GM21360 (cell line): ENCODE results near the gene ANKMY1.

Experiments used
- ATAC-seq: cut with Tn5 transposase; IDR thresholded peaks from one replicate; pipeline ENCODE4 v1.9.1; 2021; ENCODE audit warnings: mild to moderate bottlenecking, moderate library complexity; ENCODE audit not compliant: unreplicated experiment

Gene ANKMY1

DNA sequence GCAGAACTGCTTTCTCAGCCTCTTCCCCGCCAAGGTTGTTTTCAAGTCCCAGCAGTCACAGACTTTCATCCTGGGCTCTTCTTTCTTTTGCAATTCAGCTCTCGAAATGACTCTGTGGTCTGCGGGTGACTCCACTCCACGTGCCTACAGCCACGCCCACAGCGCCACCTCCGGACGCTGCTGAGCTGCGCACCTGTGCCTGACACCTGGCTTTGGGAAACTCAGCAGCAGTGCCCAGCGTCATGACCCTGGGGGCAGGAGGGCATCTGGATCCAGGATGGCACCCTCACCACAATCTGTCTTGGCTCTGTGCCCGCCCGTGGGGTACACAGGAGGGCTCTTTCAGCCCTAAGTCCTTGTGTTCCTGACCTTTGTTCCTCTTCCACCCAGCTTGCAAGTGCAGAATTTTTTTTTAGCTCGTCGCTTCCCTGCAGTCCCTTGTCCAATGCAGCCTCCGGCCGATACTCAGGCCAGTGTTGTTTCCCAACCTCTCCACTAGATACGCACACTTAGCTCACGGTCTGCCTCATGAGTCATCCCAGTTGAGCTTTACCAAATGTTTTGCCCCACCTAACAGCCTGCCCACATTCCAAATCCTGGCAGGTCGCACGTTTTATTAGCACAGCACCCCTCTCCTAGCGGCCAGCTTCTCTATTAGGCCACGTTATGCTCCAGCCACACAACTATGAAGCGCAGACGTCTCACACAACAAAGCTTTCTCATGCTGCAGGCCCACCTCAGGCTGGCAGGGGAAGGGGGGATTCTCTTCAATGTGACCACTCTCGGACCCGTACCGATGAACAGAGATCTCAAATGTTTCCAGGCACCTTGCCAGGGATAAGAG is 22.2 kb upstream of the ANKMY1 start:
- no peak for ATAC-seq

- ATAC-seq: no peak
Measured at GRCh38 chr2:240579071-240579762, 21.4 kb upstream of the ANKMY1 start.

- no peak for ATAC-seq
Measured at GRCh38 chr2:240578488-240578887, 20.7 kb upstream of the ANKMY1 start.

DNA sequence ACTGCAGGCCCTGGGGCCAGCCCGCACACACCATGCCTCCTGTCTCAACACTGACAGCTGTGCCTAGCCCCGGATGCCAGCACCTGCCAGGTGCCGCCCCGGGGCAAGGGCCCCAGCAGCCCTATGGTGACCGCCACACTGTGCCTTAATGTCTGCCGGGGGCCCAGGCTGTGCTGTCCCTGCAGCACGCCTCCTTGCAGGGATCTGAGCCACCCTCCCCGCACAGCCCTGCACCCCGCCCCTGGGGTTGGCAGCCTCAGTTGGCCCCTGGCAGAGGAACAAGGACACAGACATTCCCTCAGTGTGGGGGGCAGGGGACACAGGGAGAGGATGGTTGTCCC is 20.3 kb upstream of the ANKMY1 start:
- ATAC-seq: no peak

GRCh38 chr2:240577281-240578109 is 19.7 kb upstream of the ANKMY1 start:
- ATAC-seq: no peak

- no peak for ATAC-seq
Measured at GRCh38 chr2:240576436-240577205, 18.8 kb upstream of the ANKMY1 start.

GRCh38 chr2:240576036-240576435 is 18.2 kb upstream of the ANKMY1 start:
- ATAC-seq: no peak

DNA sequence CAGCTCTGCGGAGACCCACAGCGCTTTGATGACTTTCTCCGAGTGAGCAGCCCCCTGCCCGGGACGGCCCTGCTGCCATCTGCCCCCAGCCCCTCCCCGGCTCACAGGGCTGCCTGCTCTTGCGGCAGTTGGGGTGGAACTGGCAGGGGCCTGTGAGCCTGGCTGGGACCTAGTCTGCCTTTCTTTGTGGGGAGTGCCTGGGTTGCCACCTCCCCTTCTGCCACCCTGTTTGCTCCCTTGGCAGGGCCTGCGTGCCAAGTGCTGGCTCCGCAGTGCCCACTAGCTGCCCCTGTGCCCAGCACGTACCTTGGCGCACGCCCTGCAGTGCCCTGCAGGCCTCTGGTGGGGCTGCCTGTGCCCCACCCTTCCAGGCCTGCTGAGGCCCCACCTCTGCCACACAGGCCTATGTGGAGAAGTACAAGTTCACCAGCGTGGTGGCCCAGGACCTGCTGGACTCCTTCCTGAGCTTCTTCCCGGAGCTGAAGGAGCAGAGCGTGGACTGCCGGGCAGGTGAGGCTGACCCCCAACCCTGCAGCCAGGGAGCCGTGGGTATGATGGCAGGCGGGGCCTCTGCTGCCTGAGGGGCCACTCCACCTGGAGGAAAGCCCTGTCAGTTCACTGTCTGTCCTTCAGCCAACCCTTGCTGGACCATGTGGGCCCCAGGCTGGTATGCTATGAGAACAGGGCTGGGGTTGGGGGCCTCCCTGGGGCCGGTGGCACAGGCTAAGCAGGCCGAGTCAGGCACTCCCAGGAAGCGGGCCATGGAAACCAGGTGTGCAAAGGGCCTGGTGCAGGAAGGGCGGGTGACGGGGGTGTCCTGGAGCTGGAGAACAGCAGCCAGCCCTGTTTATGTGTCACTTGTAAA is 17.5 kb upstream of the ANKMY1 start:
- no peak for ATAC-seq

DNA sequence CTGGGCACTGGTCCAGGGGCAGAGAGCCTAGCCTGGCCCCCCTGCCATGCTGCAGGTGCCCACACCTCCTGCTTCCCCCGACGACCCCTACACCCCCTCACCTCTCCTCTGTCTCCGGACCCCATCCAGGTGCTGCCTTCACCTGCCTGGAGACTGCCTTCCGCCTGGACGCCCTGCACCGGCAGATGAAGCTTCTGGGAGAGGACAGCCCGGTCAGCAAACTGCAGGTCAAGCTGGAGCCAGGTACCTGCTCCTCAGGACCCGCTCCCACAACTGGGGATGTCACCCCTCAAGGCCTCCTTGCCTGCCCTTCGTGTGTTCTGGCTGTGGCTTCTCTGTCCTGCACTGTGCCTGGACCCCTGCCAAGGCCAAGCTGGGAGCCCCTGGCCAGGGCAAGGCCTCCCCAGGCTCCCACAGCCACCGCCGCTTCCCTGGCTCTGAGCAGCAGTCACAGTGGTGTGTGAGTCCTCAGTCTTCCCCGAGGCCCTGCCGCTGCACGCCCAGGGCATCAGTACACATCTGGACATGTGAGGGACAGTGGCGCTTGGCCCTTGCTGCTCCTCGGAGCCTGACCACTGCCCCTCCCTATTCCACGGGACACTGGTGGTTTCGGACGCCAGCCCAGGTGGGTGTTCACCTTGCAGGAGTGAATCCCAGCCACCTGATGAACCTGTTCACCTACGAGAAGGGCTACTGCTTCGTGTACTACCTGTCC is 16.8 kb upstream of the ANKMY1 start:
- no peak for ATAC-seq

GRCh38 chr2:240573516-240574385 is 16.0 kb upstream of the ANKMY1 start:
- no peak for ATAC-seq

- ATAC-seq: no peak
Measured at GRCh38 chr2:240573071-240573515, 15.3 kb upstream of the ANKMY1 start.

DNA sequence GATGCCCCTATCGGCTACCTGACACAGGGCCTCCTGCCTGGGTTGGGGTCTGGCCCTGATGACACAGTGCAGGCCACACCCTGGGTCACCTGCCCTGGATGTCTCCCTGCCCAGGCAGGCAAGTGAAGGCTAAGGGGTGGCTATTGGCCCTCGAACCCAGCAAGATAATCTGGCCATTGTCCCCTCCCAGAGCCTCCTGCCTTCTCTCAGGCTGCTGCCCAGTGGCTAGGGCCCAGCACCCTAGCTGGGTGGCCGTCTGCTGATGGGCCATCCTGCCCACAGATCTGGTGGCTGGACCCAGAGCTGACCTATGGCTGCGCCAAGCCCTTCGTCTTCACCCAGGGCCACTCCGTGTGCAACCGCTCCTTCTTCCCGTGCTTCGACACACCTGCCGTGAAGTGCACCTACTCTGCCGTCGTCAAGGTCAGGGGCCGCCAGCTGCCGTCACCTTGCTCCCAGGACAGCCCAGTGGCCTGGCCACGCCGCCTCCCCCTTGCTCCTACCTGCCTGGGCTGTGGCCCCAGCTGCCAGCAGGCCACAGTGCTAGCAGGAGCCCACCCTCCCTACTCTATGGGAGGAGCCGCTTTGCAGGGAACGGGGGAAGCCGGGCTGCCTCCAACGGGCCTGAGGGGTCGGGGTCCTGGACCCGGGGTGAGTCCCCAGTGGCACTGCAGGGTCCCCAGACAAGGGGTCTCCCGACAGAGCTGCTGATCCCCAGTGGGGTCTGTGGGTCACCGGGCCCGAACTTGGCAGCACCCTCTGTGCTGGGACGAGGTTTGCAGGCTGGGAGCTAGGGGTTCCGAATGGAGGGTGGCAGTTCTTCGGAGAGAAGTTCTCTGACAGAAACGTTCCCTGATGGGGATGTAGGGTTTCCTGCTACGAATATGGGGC is 14.6 kb upstream of the ANKMY1 start:
- no peak for ATAC-seq

DNA sequence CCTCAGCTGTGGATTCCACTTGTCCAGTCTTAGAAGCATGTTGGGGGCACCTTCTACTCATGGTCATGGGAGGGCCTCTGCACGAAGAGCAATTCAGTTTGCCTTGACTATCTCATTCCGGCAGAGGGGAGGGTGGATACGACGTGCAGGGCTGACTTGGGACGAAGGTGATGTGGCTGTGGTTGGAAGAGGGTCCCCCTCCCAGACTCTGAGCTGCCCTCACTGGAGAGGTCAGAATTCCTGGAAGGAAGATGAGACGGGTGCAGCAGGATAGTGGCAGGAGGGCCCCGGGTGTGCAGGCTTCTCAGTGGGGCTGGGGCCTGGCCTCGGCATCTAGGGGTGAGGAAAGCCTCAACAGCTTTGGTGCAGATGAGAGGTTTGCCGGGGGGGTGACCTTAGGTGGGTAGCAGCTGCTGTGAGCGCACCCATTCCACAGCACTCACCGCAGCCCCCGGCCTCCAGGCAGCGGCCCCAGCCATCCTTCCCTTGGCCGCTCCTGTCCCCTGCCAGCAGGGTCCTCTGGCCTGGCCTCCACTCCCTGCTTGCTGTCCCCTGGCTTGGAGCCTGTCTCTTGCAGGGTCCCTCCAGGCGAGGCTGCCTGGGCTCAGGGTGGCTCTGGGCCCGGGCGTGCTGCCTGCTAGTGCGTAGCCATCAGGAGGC is 13.7 kb upstream of the ANKMY1 start:
- ATAC-seq: no peak

- ATAC-seq: no peak
Measured at GRCh38 chr2:240570531-240571313, 12.9 kb upstream of the ANKMY1 start.

GRCh38 chr2:240569998-240570530 is 12.3 kb upstream of the ANKMY1 start:
- no peak for ATAC-seq
